ENCODE measurements around the gene CACNA1E.

The CACNA1E gene

GRCh38 chr1:181608386-181608785 is 125.1 kb downstream of the CACNA1E start:
- Histone ChIP-seq H3K27me3 (ENCODE audit: insufficient read depth, low read length) (no peaks in the 10 kb centered on the region), H3K4me3 (ENCODE audit: low read length) (no peak overlapping the region), H3K27ac (ENCODE audit: low read depth, low read length) (no peak overlapping the region), H3K4me1 (ENCODE audit: insufficient read depth, low read length) (peaks cover 13% of the 10 kb centered on the region), H3K9me3 (ENCODE audit: insufficient read depth, low read depth, low read length) (no peaks in the 10 kb centered on the region), H3K36me3 (ENCODE audit: insufficient read depth, low read length) (no peaks in the 10 kb centered on the region), H3K9ac (ENCODE audit: low read depth, low read length) (no peak overlapping the region)
- 92% methylated on average over 4 of the region's 4 CpGs for WGBS

- peak overlapping the region; percentile 34; the same call in 1 of the 2 replicates for H3K27ac ChIP-seq (ENCODE audit: low read depth, low read length)
- H3K9me3 ChIP-seq (ENCODE audit: insufficient read depth, low read depth, low read length): no peaks in the 10 kb centered on the region
- WGBS: 35% methylated on average over 4 of the region's 4 CpGs
- no peaks in the 10 kb centered on the region for H3K36me3 ChIP-seq (ENCODE audit: insufficient read depth, low read length)
- no peaks in the 10 kb centered on the region for H3K27me3 ChIP-seq (ENCODE audit: insufficient read depth, low read length)
- no peak overlapping the region for H3K9ac ChIP-seq (ENCODE audit: low read depth, low read length)
- H3K4me3 ChIP-seq (ENCODE audit: low read length): no peak overlapping the region
- H3K4me1 ChIP-seq (ENCODE audit: insufficient read depth, low read length): peaks cover 13% of the 10 kb centered on the region
Measured at GRCh38 chr1:181608948-181609347, 125.6 kb downstream of the CACNA1E start.

- no peaks in the 10 kb centered on the region for H3K9me3 ChIP-seq (ENCODE audit: insufficient read depth, low read depth, low read length)
- 96% methylated on average over 3 of the region's 3 CpGs for WGBS
Measured at GRCh38 chr1:181612100-181612499, 128.8 kb downstream of the CACNA1E start.

GRCh38 chr1:181618559-181618958 is 135.2 kb downstream of the CACNA1E start:
- no peaks in the 10 kb centered on the region for H3K36me3 ChIP-seq (ENCODE audit: insufficient read depth, low read length)
- H3K9me3 ChIP-seq (ENCODE audit: insufficient read depth, low read depth, low read length): no peaks in the 10 kb centered on the region
- no peak overlapping the region for H3K9ac ChIP-seq (ENCODE audit: low read depth, low read length)
- 89% methylated on average over 1 of the region's 2 CpGs for WGBS
- H3K4me1 ChIP-seq (ENCODE audit: insufficient read depth, low read length): no peaks in the 10 kb centered on the region
- H3K27me3 ChIP-seq (ENCODE audit: insufficient read depth, low read length): no peaks in the 10 kb centered on the region
- H3K27ac ChIP-seq (ENCODE audit: low read depth, low read length): no peak overlapping the region
- no peak overlapping the region for H3K4me3 ChIP-seq (ENCODE audit: low read length)

More at GRCh38 chr1:181612100-181612499, 128.8 kb downstream of the CACNA1E start:
- H3K4me3 ChIP-seq (ENCODE audit: low read length): no peak overlapping the region
- peaks cover 13% of the 10 kb centered on the region for H3K4me1 ChIP-seq (ENCODE audit: insufficient read depth, low read length)
- H3K9ac ChIP-seq (ENCODE audit: low read depth, low read length): no peak overlapping the region
- no peaks in the 10 kb centered on the region for H3K36me3 ChIP-seq (ENCODE audit: insufficient read depth, low read length)
- H3K27ac ChIP-seq (ENCODE audit: low read depth, low read length): no peak overlapping the region
- no peaks in the 10 kb centered on the region for H3K27me3 ChIP-seq (ENCODE audit: insufficient read depth, low read length)

GRCh38 chr1:181620183-181620582 is 136.9 kb downstream of the CACNA1E start:
- Histone ChIP-seq H3K36me3 (ENCODE audit: insufficient read depth, low read length) (no peaks in the 10 kb centered on the region), H3K27ac (ENCODE audit: low read depth, low read length) (no peak overlapping the region), H3K9me3 (ENCODE audit: insufficient read depth, low read depth, low read length) (no peaks in the 10 kb centered on the region), H3K4me1 (ENCODE audit: insufficient read depth, low read length) (no peaks in the 10 kb centered on the region), H3K4me3 (ENCODE audit: low read length) (no peak overlapping the region), H3K27me3 (ENCODE audit: insufficient read depth, low read length) (no peaks in the 10 kb centered on the region), H3K9ac (ENCODE audit: low read depth, low read length) (no peak overlapping the region)
- WGBS: 89% methylated on average over 1 of the region's 1 CpG

DNA sequence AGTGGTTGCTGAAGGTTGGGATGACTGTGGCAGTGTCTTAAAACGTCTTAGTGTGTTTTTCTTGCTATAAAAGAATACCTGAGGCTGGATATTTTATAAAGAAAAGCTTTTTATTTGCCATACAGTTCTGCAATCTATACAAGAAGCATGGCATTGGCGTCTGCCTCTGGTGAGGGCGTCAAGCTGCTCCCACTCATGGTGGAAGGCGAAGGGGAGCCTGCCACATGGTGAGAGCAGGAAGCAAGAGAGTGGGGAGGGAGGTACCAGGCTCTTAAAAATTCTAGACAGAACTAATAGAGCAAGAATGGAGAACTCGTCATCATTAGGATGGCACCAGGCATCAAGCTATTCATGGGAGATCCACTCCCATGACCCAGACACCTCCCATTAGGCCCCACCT is 140.5 kb downstream of the CACNA1E start:
- no peaks in the 10 kb centered on the region for H3K4me1 ChIP-seq (ENCODE audit: insufficient read depth, low read length)
- no peak overlapping the region for H3K27ac ChIP-seq (ENCODE audit: low read depth, low read length)
- H3K27me3 ChIP-seq (ENCODE audit: insufficient read depth, low read length): no peaks in the 10 kb centered on the region
- no peak overlapping the region for H3K9ac ChIP-seq (ENCODE audit: low read depth, low read length)
- no peak overlapping the region for H3K4me3 ChIP-seq (ENCODE audit: low read length)
- H3K9me3 ChIP-seq (ENCODE audit: insufficient read depth, low read depth, low read length): no peaks in the 10 kb centered on the region
- WGBS: 76% methylated on average over 5 of the region's 5 CpGs
- no peaks in the 10 kb centered on the region for H3K36me3 ChIP-seq (ENCODE audit: insufficient read depth, low read length)

- 91% methylated on average over 4 of the region's 5 CpGs for WGBS
Measured at GRCh38 chr1:181626279-181626938, 143.1 kb downstream of the CACNA1E start.

DNA sequence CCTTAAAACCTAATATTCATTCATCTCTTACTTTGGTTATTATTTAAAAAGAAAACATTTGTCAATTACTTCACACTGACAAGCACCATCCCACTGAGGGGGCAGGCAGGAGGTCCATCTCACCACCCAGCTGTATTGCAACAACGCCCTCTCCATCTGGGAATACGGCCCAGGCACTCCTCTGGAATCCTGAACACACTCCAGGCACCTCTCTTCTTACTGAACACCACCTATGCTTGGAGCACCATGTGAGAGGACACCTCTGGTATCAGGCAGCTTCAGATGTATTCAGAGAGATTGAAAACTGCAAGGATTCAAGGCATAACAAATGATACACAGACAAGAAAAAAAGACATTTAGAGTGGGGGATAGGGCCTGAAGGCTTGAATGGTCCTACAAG is 147.1 kb downstream of the CACNA1E start:
- H3K36me3 ChIP-seq (ENCODE audit: insufficient read depth, low read length): no peaks in the 10 kb centered on the region
- H3K9me3 ChIP-seq (ENCODE audit: insufficient read depth, low read depth, low read length): no peaks in the 10 kb centered on the region
- H3K9ac ChIP-seq (ENCODE audit: low read depth, low read length): no peak overlapping the region
- H3K4me3 ChIP-seq (ENCODE audit: low read length): no peak overlapping the region
- H3K27me3 ChIP-seq (ENCODE audit: insufficient read depth, low read length): no peaks in the 10 kb centered on the region
- 85% methylated on average over 2 of the region's 2 CpGs for WGBS
- no peaks in the 10 kb centered on the region for H3K4me1 ChIP-seq (ENCODE audit: insufficient read depth, low read length)
- H3K27ac ChIP-seq (ENCODE audit: low read depth, low read length): no peak overlapping the region

More at GRCh38 chr1:181626279-181626938, 143.1 kb downstream of the CACNA1E start:
- H3K27ac ChIP-seq (ENCODE audit: low read depth, low read length): no peak overlapping the region
- H3K27me3 ChIP-seq (ENCODE audit: insufficient read depth, low read length): no peaks in the 10 kb centered on the region
- H3K9ac ChIP-seq (ENCODE audit: low read depth, low read length): no peak overlapping the region
- H3K36me3 ChIP-seq (ENCODE audit: insufficient read depth, low read length): no peaks in the 10 kb centered on the region
- no peak overlapping the region for H3K4me3 ChIP-seq (ENCODE audit: low read length)
- H3K4me1 ChIP-seq (ENCODE audit: insufficient read depth, low read length): no peaks in the 10 kb centered on the region
- H3K9me3 ChIP-seq (ENCODE audit: insufficient read depth, low read depth, low read length): no peaks in the 10 kb centered on the region

DNA sequence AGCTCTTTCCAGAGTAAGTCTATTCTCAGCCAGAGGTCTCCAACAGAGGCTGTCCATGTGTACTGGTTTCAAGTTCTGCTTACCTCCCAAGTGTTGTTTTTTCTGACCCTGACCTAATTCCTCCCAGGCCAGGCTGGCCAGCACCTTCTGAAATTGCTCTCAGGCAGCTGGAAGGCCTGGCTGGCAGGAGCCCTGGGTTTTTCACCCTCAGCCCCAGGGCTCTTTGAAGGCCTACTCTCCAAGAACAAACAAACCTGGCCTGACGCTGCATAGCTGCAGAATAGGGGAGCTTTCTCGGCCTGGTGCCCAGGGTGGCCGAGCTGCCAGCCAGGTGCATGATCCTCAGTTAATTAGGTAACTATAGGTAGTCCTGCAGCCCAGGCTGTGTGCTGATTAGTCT is 147.5 kb downstream of the CACNA1E start:
- Histone ChIP-seq H3K27ac (ENCODE audit: low read depth, low read length) (no peak overlapping the region), H3K4me1 (ENCODE audit: insufficient read depth, low read length) (no peaks in the 10 kb centered on the region), H3K36me3 (ENCODE audit: insufficient read depth, low read length) (no peaks in the 10 kb centered on the region), H3K27me3 (ENCODE audit: insufficient read depth, low read length) (no peaks in the 10 kb centered on the region), H3K4me3 (ENCODE audit: low read length) (no peak overlapping the region), H3K9me3 (ENCODE audit: insufficient read depth, low read depth, low read length) (no peaks in the 10 kb centered on the region), H3K9ac (ENCODE audit: low read depth, low read length) (no peak overlapping the region)
- WGBS: 95% methylated on average over 3 of the region's 3 CpGs

DNA sequence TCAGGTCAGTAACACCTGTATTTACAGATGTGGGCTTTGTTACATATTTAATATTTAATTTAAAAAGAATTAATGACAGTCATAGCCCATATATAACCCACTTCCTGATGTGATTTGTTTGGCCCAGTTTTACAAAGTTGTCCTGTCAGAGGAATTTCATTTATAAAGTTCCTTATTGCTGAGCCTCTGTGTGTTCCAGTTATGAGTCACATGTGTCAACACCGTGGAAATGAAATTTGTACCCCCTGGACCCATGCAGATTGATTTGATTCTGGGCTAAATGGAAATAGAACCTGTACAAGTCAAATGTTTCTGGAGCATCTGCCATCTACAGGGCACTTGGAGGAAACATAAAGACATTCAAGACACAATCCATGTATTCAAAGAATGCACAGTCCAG is 149.2 kb downstream of the CACNA1E start:
- no peak overlapping the region for H3K27ac ChIP-seq (ENCODE audit: low read depth, low read length)
- no peaks in the 10 kb centered on the region for H3K36me3 ChIP-seq (ENCODE audit: insufficient read depth, low read length)
- WGBS: 91% methylated on average over 1 of the region's 1 CpG
- H3K4me3 ChIP-seq (ENCODE audit: low read length): no peak overlapping the region
- H3K9ac ChIP-seq (ENCODE audit: low read depth, low read length): no peak overlapping the region
- H3K4me1 ChIP-seq (ENCODE audit: insufficient read depth, low read length): no peaks in the 10 kb centered on the region
- H3K27me3 ChIP-seq (ENCODE audit: insufficient read depth, low read length): no peaks in the 10 kb centered on the region
- no peaks in the 10 kb centered on the region for H3K9me3 ChIP-seq (ENCODE audit: insufficient read depth, low read depth, low read length)

- WGBS: 93% methylated on average over 6 of the region's 6 CpGs
- Histone ChIP-seq H3K9me3 (ENCODE audit: insufficient read depth, low read depth, low read length) (no peaks in the 10 kb centered on the region), H3K4me3 (ENCODE audit: low read length) (no peak overlapping the region), H3K27ac (ENCODE audit: low read depth, low read length) (no peak overlapping the region), H3K27me3 (ENCODE audit: insufficient read depth, low read length) (no peaks in the 10 kb centered on the region), H3K9ac (ENCODE audit: low read depth, low read length) (no peak overlapping the region), H3K36me3 (ENCODE audit: insufficient read depth, low read length) (no peaks in the 10 kb centered on the region), H3K4me1 (ENCODE audit: insufficient read depth, low read length) (no peaks in the 10 kb centered on the region)
Measured at GRCh38 chr1:181632960-181633359, 149.6 kb downstream of the CACNA1E start.

DNA sequence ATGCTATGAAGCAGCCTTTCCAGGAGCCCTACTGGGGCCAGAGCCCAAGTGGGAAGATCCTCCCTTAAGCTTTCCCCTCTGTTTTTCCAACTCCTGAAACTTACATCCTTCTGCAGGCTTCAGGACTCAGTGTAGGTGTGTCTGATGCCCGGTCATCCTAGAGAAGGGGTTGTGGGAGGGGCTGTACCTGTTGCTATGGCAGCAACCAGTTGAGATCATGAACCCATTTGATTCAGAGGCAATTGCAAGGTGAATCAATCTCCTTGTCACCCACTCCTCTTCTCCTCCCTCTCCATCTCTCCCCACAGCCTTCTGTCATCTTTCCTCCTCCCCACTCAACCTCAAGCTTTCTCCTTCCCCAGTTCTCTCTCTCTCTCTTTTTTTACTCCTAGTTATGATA is 151.8 kb downstream of the CACNA1E start:
- Histone ChIP-seq H3K4me1 (ENCODE audit: insufficient read depth, low read length) (no peaks in the 10 kb centered on the region), H3K4me3 (ENCODE audit: low read length) (no peak overlapping the region), H3K27ac (ENCODE audit: low read depth, low read length) (no peak overlapping the region), H3K36me3 (ENCODE audit: insufficient read depth, low read length) (no peaks in the 10 kb centered on the region), H3K27me3 (ENCODE audit: insufficient read depth, low read length) (no peaks in the 10 kb centered on the region), H3K9ac (ENCODE audit: low read depth, low read length) (no peak overlapping the region), H3K9me3 (ENCODE audit: insufficient read depth, low read depth, low read length) (no peaks in the 10 kb centered on the region)
- whole genome bisulfite sequencing: 31% methylated on average over 1 of the region's 1 CpG
